ENCODE data around the gene MACROD2. TPM values are rescaled to one million over a fixed set of nuclear protein-coding genes. Genes with fewer than 3 reads are reported as not detected.

Gene MACROD2
- total and polyA plus RNA-seq, 4 donors, result 13.0 to 67.1 (median 20.7) TPM

- 81 to 88% methylated on average over 5 of the region's 5 CpGs for WGBS, 2 donors
- H3K27me3 ChIP-seq (ENCODE audit: control insufficient read depth in 3 of 3, insufficient read depth in 3 of 3, low read length in 2 of 3), result no peaks in the 10 kb centered on the region
- H3K9ac ChIP-seq (ENCODE audit: insufficient read depth in 1 of 2, low read length in 2 of 2), result no peak overlapping the region
- no peaks in the 10 kb centered on the region for H3K36me3 ChIP-seq (ENCODE audit: control insufficient read depth in 4 of 4, insufficient read depth in 4 of 4, low read length in 4 of 4)
- peaks cover 0 to 5% (median 2%) of the 10 kb centered on the region in 4 donors for H3K9me3 ChIP-seq (ENCODE audit: control insufficient read depth in 4 of 4, insufficient read depth in 3 of 4, low read length in 3 of 4)
- no peak for TF ChIP-seq CTCF (IDR thresholded peaks at IDR 0.05; ENCODE audit: control extremely low read depth, extremely low read depth)
- no peak overlapping the region for H3K27ac ChIP-seq (ENCODE audit: low read depth in 1 of 2, low read length in 1 of 2)
- H3K4me1 ChIP-seq (ENCODE audit: control insufficient read depth in 5 of 5, insufficient read depth in 5 of 5, low read length in 5 of 5), result peaks cover 0 to 11% (median 7%) of the 10 kb centered on the region in 5 donors
- DNase-seq (no peak), ATAC-seq (ENCODE audit: insufficient read depth, low FRiP score) (peak; percentile 19)
- H3K4me3 ChIP-seq, result no peak overlapping the region
Measured at GRCh38 chr20:16066571-16066970, 2071.3 kb downstream of the MACROD2 start.

- ATAC-seq (ENCODE audit: insufficient read depth, low FRiP score), result no peak
- WGBS, 2 donors, result 98 to 100% methylated on average over 1 of the region's 1 CpG
Measured at GRCh38 chr20:16069389-16070010, 2074.2 kb downstream of the MACROD2 start.

GRCh38 chr20:16072220-16072619 lies 2076.9 kb downstream of the MACROD2 start:
- Histone ChIP-seq H3K4me1 (ENCODE audit: control insufficient read depth in 5 of 5, insufficient read depth in 5 of 5, low read length in 5 of 5) (no peaks in the 10 kb centered on the region), H3K9ac (ENCODE audit: insufficient read depth in 1 of 2, low read length in 2 of 2) (no peak overlapping the region), H3K36me3 (ENCODE audit: control insufficient read depth in 4 of 4, insufficient read depth in 4 of 4, low read length in 4 of 4) (no peaks in the 10 kb centered on the region), H3K27ac (ENCODE audit: low read depth in 1 of 2, low read length in 1 of 2) (no peak overlapping the region), H3K4me3 (no peak overlapping the region), H3K9me3 (ENCODE audit: control insufficient read depth in 4 of 4, insufficient read depth in 3 of 4, low read length in 3 of 4) (peaks cover 0 to 5% (median under 1%) of the 10 kb centered on the region in 4 donors), H3K27me3 (ENCODE audit: control insufficient read depth in 3 of 3, insufficient read depth in 3 of 3, low read length in 2 of 3) (peaks cover 0 to 6% (median 0%) of the 10 kb centered on the region in 3 donors)
- no peak for TF ChIP-seq CTCF (IDR thresholded peaks at IDR 0.05; ENCODE audit: control extremely low read depth, extremely low read depth)
- 90 to 97% methylated on average over 1 of the region's 1 CpG for WGBS, 2 donors
- DNase-seq (no peak), ATAC-seq (ENCODE audit: insufficient read depth, low FRiP score) (no peak)

More at GRCh38 chr20:16069389-16070010, 2074.2 kb downstream of the MACROD2 start:
- Histone ChIP-seq H3K27ac (ENCODE audit: low read depth in 1 of 2, low read length in 1 of 2) (no peak overlapping the region), H3K9me3 (ENCODE audit: control insufficient read depth in 4 of 4, insufficient read depth in 3 of 4, low read length in 3 of 4) (peaks cover 0 to 5% (median 2%) of the 10 kb centered on the region in 4 donors), H3K4me1 (ENCODE audit: control insufficient read depth in 5 of 5, insufficient read depth in 5 of 5, low read length in 5 of 5) (peaks cover 0 to 11% (median 0%) of the 10 kb centered on the region in 5 donors), H3K36me3 (ENCODE audit: control insufficient read depth in 4 of 4, insufficient read depth in 4 of 4, low read length in 4 of 4) (no peaks in the 10 kb centered on the region), H3K9ac (ENCODE audit: insufficient read depth in 1 of 2, low read length in 2 of 2) (no peak overlapping the region), H3K27me3 (ENCODE audit: control insufficient read depth in 3 of 3, insufficient read depth in 3 of 3, low read length in 2 of 3) (peaks cover 0 to 6% (median 0%) of the 10 kb centered on the region in 3 donors), H3K4me3 (no peak overlapping the region)
- DNase-seq, result no peak
- TF ChIP-seq CTCF (IDR thresholded peaks at IDR 0.05; ENCODE audit: control extremely low read depth, extremely low read depth), result no peak

All from lung (tissue), 12 donors.